IMR-90 (cell line): ENCODE measurements around the gene HCN4. TPM values are rescaled to one million over a fixed set of nuclear protein-coding genes. Genes with fewer than 3 reads are reported as not detected.

Source experiments
- ATAC-seq: fragments of 200-7000 bp; cut with Tn5 transposase; 2 replicates; pipeline ENCODE4 v1.9.1; 2020; ENCODE audit warnings: low read depth, mild to moderate bottlenecking, moderate library complexity
- BruUV-seq: library from RNA; stranded (reverse); fragments of 400-500 nt; replicated peaks from 2 replicates; lab custom pipeline; 2021; lab: Mats Ljungman, UMichigan
- CTCF ChIA-PET: fragments of 300-600 bp; formaldehyde crosslinking; extraction: SDS; loops from one replicate; lab custom pipeline; 2021; ENCODE audit warnings: antibody characterized with exemption; lab: Yijun Ruan, JAX
- POLR2A ChIA-PET: fragments of 300-600 bp; sonication (Branson Sonifier 250); formaldehyde crosslinking; loops from one replicate; lab custom pipeline; 2022; ENCODE audit warnings: antibody characterized with exemption; ENCODE audit not compliant: unreplicated experiment; lab: Charles Lee
- DNase-seq: peaks from one replicate; pipeline ENCODE4 v3.0.0; 2013
- H2AFZ ChIP-seq: replicated peaks from 2 replicates; pipeline ENCODE3; 2013; ENCODE audit warnings: low read length, mild to moderate bottlenecking; ENCODE audit not compliant: poor library complexity
- H2AK5ac ChIP-seq: 2 replicates; pipeline ENCODE4 v1.6.1; 2013; ENCODE audit warnings: low read depth, low read length, inconsistent platforms
- H2AK9ac ChIP-seq: replicated peaks from 2 replicates; pipeline ENCODE3; 2013; ENCODE audit warnings: mild to moderate bottlenecking, low read depth, low read length, moderate library complexity; ENCODE audit not compliant: poor library complexity
- H2BK120ac ChIP-seq: 2 replicates; pipeline ENCODE4 v1.6.1; 2013; ENCODE audit warnings: low read depth, low read length, inconsistent platforms
- H2BK15ac ChIP-seq: 3 replicates; pipeline ENCODE4 v1.6.1; 2013; ENCODE audit warnings: low read depth, low read length, inconsistent platforms
- H2BK20ac ChIP-seq: 2 replicates; pipeline ENCODE4 v1.6.1; 2013; ENCODE audit warnings: low read depth, mild to moderate bottlenecking, inconsistent platforms, low read length, moderate library complexity
- H2BK5ac ChIP-seq: 2 replicates; pipeline ENCODE4 v1.6.1; 2013; ENCODE audit warnings: mild to moderate bottlenecking, low read depth, low read length, inconsistent platforms; ENCODE audit not compliant: poor library complexity, severe bottlenecking
- H3K14ac ChIP-seq: replicated peaks from 2 replicates; pipeline ENCODE4 v1.6.1; 2013; ENCODE audit warnings: low read depth, low read length, inconsistent platforms
- H3K18ac ChIP-seq: 2 replicates; pipeline ENCODE4 v1.6.1; 2013; ENCODE audit warnings: low read depth, low read length, control low read depth
- H3K23ac ChIP-seq: 2 replicates; pipeline ENCODE4 v1.6.1; 2013; ENCODE audit warnings: low read depth, low read length, inconsistent platforms
- H3K27ac ChIP-seq: 2 replicates; pipeline ENCODE4 v1.5.1; 2013; ENCODE audit warnings: mild to moderate bottlenecking, control low read depth, low read length; ENCODE audit not compliant: insufficient read depth
- H3K27me3 ChIP-seq: 2 replicates; pipeline ENCODE4 v1.6.1; 2013; ENCODE audit warnings: low read length; ENCODE audit not compliant: control insufficient read depth, insufficient read depth
- H3K36me3 ChIP-seq: 2 replicates; pipeline ENCODE4 v1.6.1; 2013; ENCODE audit warnings: low read length, mixed read lengths; ENCODE audit not compliant: control insufficient read depth, insufficient read depth
- H3K4ac ChIP-seq: 2 replicates; pipeline ENCODE4 v1.6.1; 2013; ENCODE audit warnings: low read depth, low read length, inconsistent platforms
- H3K4me1 ChIP-seq: 2 replicates; pipeline ENCODE4 v1.6.1; 2013; ENCODE audit warnings: low read length, mixed read lengths; ENCODE audit not compliant: control insufficient read depth, insufficient read depth
- H3K4me2 ChIP-seq: 2 replicates; pipeline ENCODE4 v1.6.1; 2013; ENCODE audit warnings: low read depth, mild to moderate bottlenecking, control low read depth, low read length, moderate library complexity
- H3K4me3 ChIP-seq: 2 replicates; pipeline ENCODE4 v1.5.1; 2013; ENCODE audit warnings: low read depth, mild to moderate bottlenecking, control low read depth, low read length, moderate library complexity; ENCODE audit not compliant: insufficient read depth
- H3K56ac ChIP-seq: 2 replicates; pipeline ENCODE4 v1.6.1; 2013; ENCODE audit warnings: low read length, inconsistent platforms; ENCODE audit not compliant: insufficient read depth; ENCODE audit errors: extremely low read depth
- H3K79me1 ChIP-seq, 2 experiments: 2 replicates each; pipeline ENCODE4 v1.6.1; 2013; ENCODE audit warnings: low read length in 2 of 2, inconsistent platforms in 1 of 2, low read depth in 1 of 2
- H3K9ac ChIP-seq: 2 replicates; pipeline ENCODE4 v1.6.1; 2013; ENCODE audit warnings: low read depth, low read length, control low read depth
- H3K9me1 ChIP-seq: 2 replicates; pipeline ENCODE4 v1.6.1; 2013; ENCODE audit warnings: low read length, inconsistent platforms; ENCODE audit not compliant: insufficient read depth
- H3K9me3 ChIP-seq: 2 replicates; pipeline ENCODE4 v1.6.1; 2013; ENCODE audit warnings: low read length; ENCODE audit not compliant: control insufficient read depth, insufficient read depth
- H4K20me1 ChIP-seq: 2 replicates; pipeline ENCODE4 v1.6.1; 2013; ENCODE audit warnings: low read length, inconsistent platforms; ENCODE audit not compliant: insufficient read depth
- H4K5ac ChIP-seq: 2 replicates; pipeline ENCODE4 v1.6.1; 2013; ENCODE audit warnings: mild to moderate bottlenecking, low read depth, low read length, control low read depth
- H4K8ac ChIP-seq, 2 experiments: 2 replicates each; pipeline ENCODE4 v1.6.1; 2013; ENCODE audit warnings: low read depth in 2 of 2, low read length in 2 of 2, control low read depth in 1 of 2, inconsistent platforms in 1 of 2
- H4K91ac ChIP-seq: 2 replicates; pipeline ENCODE4 v1.6.1; 2013; ENCODE audit warnings: low read depth, low read length, inconsistent platforms; ENCODE audit not compliant: insufficient read depth
- BHLHE40 ChIP-seq: fragments of 150-350 bp; IDR thresholded peaks from 2 replicates; pipeline ENCODE4 v1.6.1; 2016; ENCODE audit warnings: mild to moderate bottlenecking, low read depth, low read length
- CEBPB ChIP-seq: IDR thresholded peaks from 2 replicates; pipeline ENCODE4 v1.6.1; 2012; ENCODE audit warnings: low read depth, low read length, improper control_type of control experiment
- CHD1 ChIP-seq: IDR thresholded peaks from 2 replicates; pipeline ENCODE4 v1.6.1; 2012; ENCODE audit warnings: low read depth, low read length, improper control_type of control experiment
- CTCF ChIP-seq: conservative IDR thresholded peaks from 2 replicates; pipeline ENCODE4 v1.5.1; 2012; ENCODE audit warnings: mild to moderate bottlenecking, low read depth, low read length, improper control_type of control experiment
- ELK1 ChIP-seq: fragments of 150-350 bp; IDR thresholded peaks from 2 replicates; pipeline ENCODE4 v1.6.1; 2016; ENCODE audit warnings: low read depth, mild to moderate bottlenecking, low read length, moderate library complexity, borderline replicate concordance
- FOS ChIP-seq: fragments of 150-350 bp; IDR thresholded peaks from 2 replicates; pipeline ENCODE4 v1.6.1; 2016; ENCODE audit warnings: low read depth, low read length
- MAFK ChIP-seq: IDR thresholded peaks from 2 replicates; pipeline ENCODE4 v1.6.1; 2012; ENCODE audit warnings: low read depth, low read length, improper control_type of control experiment
- MAZ ChIP-seq: IDR thresholded peaks from 2 replicates; pipeline ENCODE4 v1.6.1; 2012; ENCODE audit warnings: low read depth, mild to moderate bottlenecking, low read length, improper control_type of control experiment, moderate library complexity, borderline replicate concordance
- MXI1 ChIP-seq: IDR thresholded peaks from 2 replicates; pipeline ENCODE4 v1.6.1; 2012; ENCODE audit warnings: low read depth, mild to moderate bottlenecking, low read length, moderate library complexity, borderline replicate concordance
- NFE2L2 ChIP-seq: fragments of 150-350 bp; IDR thresholded peaks from 2 replicates; pipeline ENCODE4 v1.6.1; 2016; ENCODE audit warnings: low read depth, mild to moderate bottlenecking, low read length
- POLR2A ChIP-seq: IDR thresholded peaks from 2 replicates; pipeline ENCODE4 v1.6.1; 2012; ENCODE audit warnings: mild to moderate bottlenecking, low read depth, low read length
- RAD21 ChIP-seq: IDR thresholded peaks from 2 replicates; pipeline ENCODE4 v1.6.1; 2012; ENCODE audit warnings: low read length, improper control_type of control experiment
- RCOR1 ChIP-seq: IDR thresholded peaks from 2 replicates; pipeline ENCODE4 v1.6.1; 2012; ENCODE audit warnings: mild to moderate bottlenecking, low read length, improper control_type of control experiment; ENCODE audit not compliant: insufficient replicate concordance
- RFX5 ChIP-seq: IDR thresholded peaks from 2 replicates; pipeline ENCODE4 v1.8.0; 2012; ENCODE audit warnings: low read depth, mild to moderate bottlenecking, low read length, moderate library complexity
- SMC3 ChIP-seq: fragments of 150-350 bp; IDR thresholded peaks from 2 replicates; pipeline ENCODE4 v1.6.1; 2016; ENCODE audit warnings: low read depth, mild to moderate bottlenecking, antibody characterized with exemption, low read length, moderate library complexity
- USF2 ChIP-seq: fragments of 150-350 bp; IDR thresholded peaks from 2 replicates; pipeline ENCODE4 v1.6.1; 2017; ENCODE audit warnings: mild to moderate bottlenecking, antibody characterized with exemption, low read length, low read depth
- WGBS, 2 experiments: methylation state at CpG; one replicate each; pipeline versions ENCODE4 v1.1.5 to v1.1.7; 2013; ENCODE audit warnings: missing lambda C conversion rate in 2 of 2; ENCODE audit not compliant: insufficient read length in 1 of 2; ENCODE audit errors: extremely low coverage in 2 of 2; 5-methylcytosine and 5-hydroxymethylcytosine counted together
- dilution Hi-C: fragments of 300-500 bp; cut with HindIII; formaldehyde crosslinking; loops from one replicate; pipeline ENCODE4 v1.14.3; 2018; ENCODE audit warnings: low sequenced_read_pairs; ENCODE audit not compliant: unreplicated experiment
- in situ Hi-C: fragments of 300-500 bp; cut with MboI; formaldehyde crosslinking; loops from 3 replicates; pipeline ENCODE4 v1.14.3; 2019; ENCODE audit warnings: low sequenced_read_pairs, inconsistent platforms, mixed read lengths
- intact Hi-C: fragments of 100-400 bp; cut with micrococcal nuclease; formaldehyde crosslinking; loops from 2 replicates; pipeline ENCODE4 v1.10.0; 2022
- polyA plus RNA-seq, 3 experiments: library from polyadenylated mRNA; depleted of rRNA; stranded (reverse); fragments of >200 nt; gene quantifications; 2 replicates each; pipeline ENCODE4 v1.2.3, GENCODE V29; 2012; ENCODE audit warnings: low replicate concordance in 1 of 3
- total RNA-seq: library from RNA; depleted of rRNA; stranded (reverse); fragments of >200 nt; gene quantifications from 2 replicates; pipeline ENCODE4 v1.2.3, GENCODE V29; 2012

The HCN4 gene
- total and polyA plus RNA-seq, 2 of the 4 experiments (the other 2 are of a cell fraction) = not detected

GRCh38 chr15:73340502-73341192 is 28.1 kb downstream of the HCN4 start:
- Histone ChIP-seq H4K20me1 (no peaks in the 10 kb centered on the region; the same call in 1 of the 2 replicates), H4K5ac (no peak overlapping the region), H2AK9ac (no peak overlapping the region), H4K8ac (no peak overlapping the region), H3K4me3 (no peak overlapping the region), H3K18ac (no peak overlapping the region), H3K4me1 (no peaks in the 10 kb centered on the region), H2AFZ (no peak overlapping the region), H3K9me1 (no peaks in the 10 kb centered on the region), H3K79me1 (no peaks in the 10 kb centered on the region), H2BK15ac (no peak overlapping the region), H3K27ac (no peak overlapping the region), H3K27me3 (peaks cover 36% of the 10 kb centered on the region), H3K36me3 (no peaks in the 10 kb centered on the region), H3K56ac (no peak overlapping the region), H3K9me3 (peaks cover 3% of the 10 kb centered on the region), H3K4me2 (no peak overlapping the region), H2AK5ac (no peak overlapping the region), H3K4ac (no peak overlapping the region), H3K23ac (no peak overlapping the region), H3K9ac (no peak overlapping the region), H2BK120ac (no peak overlapping the region), H4K91ac (no peak overlapping the region), H2BK5ac (no peak overlapping the region), H2BK20ac (no peak overlapping the region), H3K14ac (no peak overlapping the region)
- in situ Hi-C loops = no loop called here
- intact Hi-C loops = no loop called here
- ATAC-seq (no peak), DNase-seq (no peak)
- POLR2A ChIA-PET = no interaction called here
- CTCF ChIA-PET = no interaction called here
- no peak for TF ChIP-seq CEBPB
- no peak for TF ChIP-seq CHD1
- no peak for TF ChIP-seq MAZ
- no peak for TF ChIP-seq NFE2L2
- TF ChIP-seq RCOR1 = no peak
- no peak for TF ChIP-seq USF2
- TF ChIP-seq SMC3 = no peak
- TF ChIP-seq CTCF = no peak
- TF ChIP-seq ELK1 = no peak
- TF ChIP-seq POLR2A = no peak
- no peak for TF ChIP-seq MXI1
- no peak for TF ChIP-seq RAD21
- TF ChIP-seq FOS = no peak
- TF ChIP-seq BHLHE40 = no peak
- no peak for TF ChIP-seq MAFK
- TF ChIP-seq RFX5 = no peak
- dilution Hi-C loops = no loop called here
- no TSS peak for BruUV-seq
- WGBS, 2 experiments = 78% methylated on average over 4 of the region's 9 CpGs; no CpG with 5 or more reads in 1 of the 2 experiments
